ENCODE results near the gene IKZF1.
A peak's percentile ranks its signal among the peaks of the same experiment; 100 is the strongest.

IKZF1 gene

DNA sequence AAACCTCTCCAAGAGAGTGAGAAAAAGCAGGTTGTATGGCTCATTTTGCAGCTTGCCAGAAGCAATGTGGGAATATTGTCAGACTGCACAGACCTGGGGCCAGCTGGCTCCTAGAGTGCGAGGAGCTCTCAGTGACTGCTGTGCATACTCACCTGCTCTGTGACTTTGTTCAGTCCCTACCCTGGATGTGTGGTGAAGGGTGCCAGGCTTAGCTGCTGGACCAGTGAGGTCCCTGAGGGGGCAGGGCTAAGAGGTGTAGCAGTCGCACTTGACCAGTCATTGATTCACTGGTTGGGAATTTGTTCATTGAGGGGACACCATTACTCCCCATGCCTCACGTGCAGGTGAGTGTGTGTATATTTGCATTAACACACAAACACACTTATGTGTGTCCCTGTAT lies 60.1 kb downstream of the IKZF1 start:
- ChIA-PET CTCF (interaction anchor here (0.7 to 8.5 kb wide), 5 partner anchors 10 to 160 kb away, joined by 3 to 136 read pairs (median 4); no protein-coding TSS in a partner anchor), POLR2A (no interaction called here)
- no peak for DNase-seq (ENCODE audit: extremely low spot score)
- TF ChIP-seq, protein P1, sequence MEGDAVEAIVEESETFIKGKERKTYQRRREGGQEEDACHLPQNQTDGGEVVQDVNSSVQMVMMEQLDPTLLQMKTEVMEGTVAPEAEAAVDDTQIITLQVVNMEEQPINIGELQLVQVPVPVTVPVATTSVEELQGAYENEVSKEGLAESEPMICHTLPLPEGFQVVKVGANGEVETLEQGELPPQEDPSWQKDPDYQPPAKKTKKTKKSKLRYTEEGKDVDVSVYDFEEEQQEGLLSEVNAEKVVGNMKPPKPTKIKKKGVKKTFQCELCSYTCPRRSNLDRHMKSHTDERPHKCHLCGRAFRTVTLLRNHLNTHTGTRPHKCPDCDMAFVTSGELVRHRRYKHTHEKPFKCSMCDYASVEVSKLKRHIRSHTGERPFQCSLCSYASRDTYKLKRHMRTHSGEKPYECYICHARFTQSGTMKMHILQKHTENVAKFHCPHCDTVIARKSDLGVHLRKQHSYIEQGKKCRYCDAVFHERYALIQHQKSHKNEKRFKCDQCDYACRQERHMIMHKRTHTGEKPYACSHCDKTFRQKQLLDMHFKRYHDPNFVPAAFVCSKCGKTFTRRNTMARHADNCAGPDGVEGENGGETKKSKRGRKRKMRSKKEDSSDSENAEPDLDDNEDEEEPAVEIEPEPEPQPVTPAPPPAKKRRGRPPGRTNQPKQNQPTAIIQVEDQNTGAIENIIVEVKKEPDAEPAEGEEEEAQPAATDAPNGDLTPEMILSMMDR (IDR thresholded peaks at IDR 0.05; ENCODE audit: control extremely low read depth, extremely low read depth, low read depth, missing control alignments) = no peak

DNA sequence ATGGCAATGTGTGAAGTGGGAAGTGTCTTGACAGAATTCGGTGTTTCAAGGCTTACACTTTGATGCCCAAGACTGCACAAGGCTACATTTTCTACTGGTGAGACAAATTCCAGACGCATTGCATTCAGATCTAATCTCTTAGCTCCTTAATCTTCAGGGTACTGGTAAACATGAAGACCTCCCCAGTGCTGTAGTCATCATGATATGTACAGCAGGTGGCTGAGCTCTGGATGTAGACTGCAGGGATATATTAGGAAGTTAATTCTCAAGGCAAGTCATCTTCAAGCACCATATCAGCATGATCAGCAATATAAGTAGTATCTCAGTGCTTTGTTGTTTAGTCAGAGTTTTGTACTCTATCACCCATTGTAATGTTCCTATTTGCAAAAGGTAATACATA lies 61.8 kb downstream of the IKZF1 start:
- TF ChIP-seq, protein P1 (IDR thresholded peaks at IDR 0.05; ENCODE audit: control extremely low read depth, extremely low read depth, low read depth, missing control alignments) = no peak
- no peak for DNase-seq (ENCODE audit: extremely low spot score)
- CTCF ChIA-PET = interaction anchor here (0.9 to 8.5 kb wide), 11 partner anchors 11 to 274 kb away, joined by 3 to 136 read pairs (median 7); no protein-coding TSS in a partner anchor
- POLR2A ChIA-PET = no interaction called here

DNA sequence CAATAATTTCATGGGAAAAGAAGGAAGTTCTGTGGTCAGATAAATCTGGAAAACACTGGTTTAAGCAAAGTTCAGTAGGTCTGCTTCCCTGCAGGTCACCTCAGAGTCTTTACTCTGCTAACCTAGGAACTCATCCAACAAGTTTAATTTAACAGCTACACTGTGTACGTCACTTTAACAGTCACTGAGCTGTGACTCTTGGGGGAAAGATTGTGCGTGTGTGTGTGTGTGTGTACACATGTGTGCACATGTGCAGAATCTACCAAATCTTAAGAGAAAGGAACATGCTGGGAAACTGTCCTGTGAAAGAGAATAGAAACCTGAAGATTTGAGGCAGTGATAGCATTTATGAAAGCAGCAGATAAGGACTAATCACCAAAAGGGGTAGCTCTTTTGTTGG lies 62.6 kb downstream of the IKZF1 start:
- ChIA-PET POLR2A (no interaction called here), CTCF (interaction anchor here (0.7 to 8.5 kb wide), 23 partner anchors 8 to 248 kb away, joined by 3 to 136 read pairs (median 5); no protein-coding TSS in a partner anchor)
- TF ChIP-seq, protein P1 (IDR thresholded peaks at IDR 0.05; ENCODE audit: control extremely low read depth, extremely low read depth, low read depth, missing control alignments) = no peak
- no peak for DNase-seq (ENCODE audit: extremely low spot score)

DNA sequence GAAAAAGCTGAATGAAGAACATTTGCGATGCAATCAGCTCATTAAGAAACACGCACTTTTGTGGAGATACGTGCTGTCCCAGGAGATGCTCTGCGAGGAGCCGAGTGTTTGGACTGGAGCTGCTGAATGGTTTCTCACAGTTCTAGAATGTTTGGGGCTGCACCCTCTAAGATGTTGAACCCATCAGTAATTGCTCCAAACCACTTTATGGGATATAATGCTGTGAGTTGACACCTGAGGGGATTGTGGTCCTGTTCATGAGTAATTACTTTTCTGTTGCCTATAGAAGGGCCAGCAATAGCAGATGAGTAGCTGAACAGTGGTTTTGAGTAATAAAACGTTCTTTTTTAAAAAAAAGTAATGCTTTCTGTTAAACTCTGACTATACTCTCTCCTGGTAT lies 63.1 kb downstream of the IKZF1 start:
- DNase-seq (ENCODE audit: extremely low spot score) = no peak
- CTCF ChIA-PET = interaction anchor here (0.7 to 8.5 kb wide), 27 partner anchors 9 to 249 kb away, joined by 3 to 136 read pairs (median 4); no protein-coding TSS in a partner anchor
- TF ChIP-seq, protein P1 (IDR thresholded peaks at IDR 0.05; ENCODE audit: control extremely low read depth, extremely low read depth, low read depth, missing control alignments) = no peak
- POLR2A ChIA-PET = no interaction called here

DNA sequence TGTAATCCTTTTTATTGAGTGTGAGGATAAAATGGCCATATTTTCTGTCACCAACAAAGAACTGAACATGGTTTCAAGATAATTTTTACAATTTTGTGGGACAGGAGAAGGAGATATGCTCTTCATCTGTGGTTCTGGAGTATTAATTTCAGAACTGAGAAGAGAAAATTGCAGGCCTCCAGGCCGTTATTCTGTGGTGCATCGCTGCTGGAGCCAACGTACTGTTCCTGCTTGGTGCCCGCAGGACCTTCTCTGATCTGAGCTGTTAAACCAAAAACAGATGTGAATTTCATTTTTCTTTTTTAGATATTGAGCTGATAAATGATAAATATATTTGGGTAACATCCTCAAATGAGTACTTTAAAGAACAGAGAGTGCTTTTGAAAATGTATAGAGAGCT lies 63.9 kb downstream of the IKZF1 start:
- CTCF ChIA-PET = interaction anchor here (0.7 to 8.5 kb wide), 38 partner anchors 8 to 276 kb away, joined by 3 to 136 read pairs (median 4); partner anchors contain the start of gene ZPBP

DNA sequence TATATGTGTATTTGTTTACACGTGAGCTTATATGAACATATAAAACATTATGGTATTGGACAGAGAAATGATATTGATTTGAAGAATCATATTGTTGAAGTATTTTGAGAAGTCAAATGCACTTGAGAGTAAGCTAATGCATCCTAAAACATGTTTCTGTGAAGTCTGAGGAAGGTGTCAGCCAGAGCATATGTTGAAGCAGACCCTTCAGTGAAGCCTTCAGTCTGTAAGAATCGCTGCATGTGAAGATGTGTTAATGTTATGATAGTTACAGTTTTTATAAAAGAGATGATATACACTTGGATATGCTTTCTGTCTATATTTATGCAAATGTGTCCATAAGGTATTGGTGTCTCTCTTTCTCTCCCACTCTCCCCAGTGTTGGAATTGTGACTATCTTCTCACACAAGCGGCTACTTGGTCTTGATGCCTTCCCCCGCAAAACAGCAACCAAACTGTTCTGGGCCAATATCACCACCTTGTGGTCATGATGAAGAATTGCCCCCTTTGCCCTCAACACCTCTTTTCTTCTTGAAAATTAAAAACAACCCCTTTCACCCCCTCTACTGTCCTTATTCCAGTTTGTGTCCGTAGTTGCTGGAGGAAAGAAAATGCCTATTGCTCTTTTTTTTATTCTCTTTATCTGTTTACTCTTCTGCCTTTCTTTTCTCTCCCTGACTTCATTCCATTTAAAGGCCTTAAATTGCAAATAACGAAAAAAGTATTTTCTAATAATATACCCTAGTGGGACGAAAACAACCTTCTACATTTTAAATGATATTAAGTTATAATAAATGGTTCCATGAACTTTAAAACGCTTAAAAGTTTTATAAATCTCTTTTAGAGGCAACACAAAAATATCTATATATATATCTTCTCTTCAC lies 64.9 kb downstream of the IKZF1 start:
- DNase-seq (ENCODE audit: extremely low spot score) = peak; percentile 41
- TF ChIP-seq, protein P1 (IDR thresholded peaks at IDR 0.05; ENCODE audit: control extremely low read depth, extremely low read depth, low read depth, missing control alignments) = peak; percentile 64
- POLR2A ChIA-PET = no interaction called here
- CTCF ChIA-PET = interaction anchor here (0.7 to 8.5 kb wide), 45 partner anchors 9 to 277 kb away, joined by 3 to 136 read pairs (median 4); partner anchors contain the start of gene ZPBP

More for the DNA sequence above, 63.9 kb downstream of the IKZF1 start:
- TF ChIP-seq, protein P1 (IDR thresholded peaks at IDR 0.05; ENCODE audit: control extremely low read depth, extremely low read depth, low read depth, missing control alignments) = no peak
- no peak for DNase-seq (ENCODE audit: extremely low spot score)
- POLR2A ChIA-PET = no interaction called here
